HL-60 (cell line): Measurements from ENCODE around the gene ANO6.
A peak's percentile ranks its signal among the peaks of the same experiment; 100 is the strongest.

ENCODE experiments used
- DNase-seq, 2 experiments: peaks; one replicate each; pipeline ENCODE4 v3.0.0-alpha.2; 2010 to 2020; ENCODE audit warnings: low read depth in 1 of 2, low spot score in 1 of 2
- H3K27ac ChIP-seq: fragments of 250-450 bp; sonication (Bioruptor Pico); replicated peaks from 2 replicates; pipeline ENCODE4 v1.5.1; 2020; ENCODE audit warnings: mild to moderate bottlenecking, moderate library complexity
- H3K27me3 ChIP-seq: fragments of 250-450 bp; sonication (Bioruptor Pico); 2 replicates; pipeline ENCODE4 v1.5.1; 2021; ENCODE audit warnings: mild to moderate bottlenecking, moderate library complexity; ENCODE audit not compliant: insufficient read depth, poor library complexity, severe bottlenecking
- H3K4me3 ChIP-seq: replicated peaks from 2 replicates; pipeline ENCODE4 v1.5.1; 2011; ENCODE audit warnings: mild to moderate bottlenecking, control low read depth, low read length; ENCODE audit not compliant: insufficient read depth
- GABPA ChIP-seq: IDR thresholded peaks from 2 replicates; pipeline ENCODE4 v1.6.1; 2012; ENCODE audit warnings: low read depth
- POLR2AphosphoS5 ChIP-seq: IDR thresholded peaks from 2 replicates; pipeline ENCODE4 v1.6.1; 2012; ENCODE audit warnings: low read depth
- SPI1 ChIP-seq: IDR thresholded peaks from 2 replicates; pipeline ENCODE4 v1.6.1; 2012; ENCODE audit warnings: low read depth, mild to moderate bottlenecking, borderline replicate concordance
- TF ChIP-seq, protein P1 (sequence below): IDR thresholded peaks from one replicate; pipeline ENCODE4 v1.5.1; 2011; ENCODE audit warnings: low read length, control low read depth, inconsistent platforms; ENCODE audit not compliant: insufficient read depth
- TF ChIP-seq, protein P2 (sequence below): IDR thresholded peaks from 2 replicates; pipeline ENCODE4 v1.6.1; 2012; ENCODE audit warnings: low read depth; ENCODE audit not compliant: insufficient replicate concordance

The ANO6 gene

DNA sequence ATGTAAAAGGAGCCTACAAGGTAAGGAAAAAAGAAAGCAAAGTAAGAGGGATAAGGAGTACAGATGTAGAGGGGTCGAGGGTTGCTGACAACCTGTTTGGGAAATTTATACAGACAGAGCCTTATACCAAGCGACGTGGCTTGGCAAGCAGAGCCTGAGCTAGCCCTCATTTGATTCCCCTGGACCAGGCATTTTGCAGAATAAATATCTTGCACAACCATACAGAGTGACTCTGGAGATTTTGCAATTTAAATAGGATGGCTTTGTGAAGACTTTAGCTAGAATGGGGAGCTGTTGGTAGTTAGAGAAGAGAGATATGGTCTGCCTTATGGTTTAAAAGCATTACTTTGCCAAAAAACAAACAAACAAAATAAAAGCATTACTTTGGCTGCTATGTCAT lies 11.1 kb upstream of the ANO6 start:
- no peak for DNase-seq
- Histone ChIP-seq H3K27me3 (no peaks in the 10 kb centered on the region), H3K27ac (peak overlapping the region; percentile 5; the same call in 1 of the 2 replicates), H3K4me3 (no peak overlapping the region)
- TF ChIP-seq POLR2AphosphoS5, result no peak
- TF ChIP-seq GABPA, result no peak
- TF ChIP-seq, protein P1, sequence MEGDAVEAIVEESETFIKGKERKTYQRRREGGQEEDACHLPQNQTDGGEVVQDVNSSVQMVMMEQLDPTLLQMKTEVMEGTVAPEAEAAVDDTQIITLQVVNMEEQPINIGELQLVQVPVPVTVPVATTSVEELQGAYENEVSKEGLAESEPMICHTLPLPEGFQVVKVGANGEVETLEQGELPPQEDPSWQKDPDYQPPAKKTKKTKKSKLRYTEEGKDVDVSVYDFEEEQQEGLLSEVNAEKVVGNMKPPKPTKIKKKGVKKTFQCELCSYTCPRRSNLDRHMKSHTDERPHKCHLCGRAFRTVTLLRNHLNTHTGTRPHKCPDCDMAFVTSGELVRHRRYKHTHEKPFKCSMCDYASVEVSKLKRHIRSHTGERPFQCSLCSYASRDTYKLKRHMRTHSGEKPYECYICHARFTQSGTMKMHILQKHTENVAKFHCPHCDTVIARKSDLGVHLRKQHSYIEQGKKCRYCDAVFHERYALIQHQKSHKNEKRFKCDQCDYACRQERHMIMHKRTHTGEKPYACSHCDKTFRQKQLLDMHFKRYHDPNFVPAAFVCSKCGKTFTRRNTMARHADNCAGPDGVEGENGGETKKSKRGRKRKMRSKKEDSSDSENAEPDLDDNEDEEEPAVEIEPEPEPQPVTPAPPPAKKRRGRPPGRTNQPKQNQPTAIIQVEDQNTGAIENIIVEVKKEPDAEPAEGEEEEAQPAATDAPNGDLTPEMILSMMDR, result no peak
- TF ChIP-seq, protein P2, sequence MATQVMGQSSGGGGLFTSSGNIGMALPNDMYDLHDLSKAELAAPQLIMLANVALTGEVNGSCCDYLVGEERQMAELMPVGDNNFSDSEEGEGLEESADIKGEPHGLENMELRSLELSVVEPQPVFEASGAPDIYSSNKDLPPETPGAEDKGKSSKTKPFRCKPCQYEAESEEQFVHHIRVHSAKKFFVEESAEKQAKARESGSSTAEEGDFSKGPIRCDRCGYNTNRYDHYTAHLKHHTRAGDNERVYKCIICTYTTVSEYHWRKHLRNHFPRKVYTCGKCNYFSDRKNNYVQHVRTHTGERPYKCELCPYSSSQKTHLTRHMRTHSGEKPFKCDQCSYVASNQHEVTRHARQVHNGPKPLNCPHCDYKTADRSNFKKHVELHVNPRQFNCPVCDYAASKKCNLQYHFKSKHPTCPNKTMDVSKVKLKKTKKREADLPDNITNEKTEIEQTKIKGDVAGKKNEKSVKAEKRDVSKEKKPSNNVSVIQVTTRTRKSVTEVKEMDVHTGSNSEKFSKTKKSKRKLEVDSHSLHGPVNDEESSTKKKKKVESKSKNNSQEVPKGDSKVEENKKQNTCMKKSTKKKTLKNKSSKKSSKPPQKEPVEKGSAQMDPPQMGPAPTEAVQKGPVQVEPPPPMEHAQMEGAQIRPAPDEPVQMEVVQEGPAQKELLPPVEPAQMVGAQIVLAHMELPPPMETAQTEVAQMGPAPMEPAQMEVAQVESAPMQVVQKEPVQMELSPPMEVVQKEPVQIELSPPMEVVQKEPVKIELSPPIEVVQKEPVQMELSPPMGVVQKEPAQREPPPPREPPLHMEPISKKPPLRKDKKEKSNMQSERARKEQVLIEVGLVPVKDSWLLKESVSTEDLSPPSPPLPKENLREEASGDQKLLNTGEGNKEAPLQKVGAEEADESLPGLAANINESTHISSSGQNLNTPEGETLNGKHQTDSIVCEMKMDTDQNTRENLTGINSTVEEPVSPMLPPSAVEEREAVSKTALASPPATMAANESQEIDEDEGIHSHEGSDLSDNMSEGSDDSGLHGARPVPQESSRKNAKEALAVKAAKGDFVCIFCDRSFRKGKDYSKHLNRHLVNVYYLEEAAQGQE, result no peak
- TF ChIP-seq SPI1, result no peak

DNA sequence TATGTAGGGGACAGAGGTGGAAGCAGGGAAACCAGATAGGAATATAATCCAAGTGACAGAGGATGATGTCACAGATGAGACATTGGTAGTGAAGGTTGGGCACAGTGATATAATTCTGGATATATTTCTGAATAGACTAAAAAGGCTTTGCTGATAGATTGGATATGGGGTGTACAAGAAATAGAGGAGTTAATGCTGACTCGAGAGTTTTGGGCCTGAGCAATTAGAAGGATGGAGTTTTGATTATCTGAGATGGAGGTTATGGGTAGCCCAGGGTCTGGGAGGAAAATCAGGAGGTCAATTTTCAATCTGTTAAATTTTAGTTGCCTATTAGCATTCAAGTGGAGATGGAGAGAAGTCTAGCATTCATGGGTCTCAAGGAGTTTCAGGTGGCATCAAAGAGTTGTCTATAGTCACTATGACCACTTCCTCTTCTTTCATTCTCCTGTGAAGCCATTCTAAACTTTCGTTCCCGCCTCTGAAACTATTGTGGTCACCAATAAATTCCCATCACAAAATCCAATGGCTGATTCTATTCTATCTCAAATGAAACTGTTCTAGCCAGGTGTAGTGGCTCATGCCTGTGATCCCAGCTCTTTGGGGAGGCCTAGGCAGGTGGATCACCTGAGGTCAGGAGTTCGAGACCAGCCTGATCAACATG lies 10.6 kb upstream of the ANO6 start:
- TF ChIP-seq, protein P1, result no peak
- TF ChIP-seq SPI1, result peak; percentile 91
- peak overlapping the region; percentile 48 for H3K27ac ChIP-seq
- no peaks in the 10 kb centered on the region for H3K27me3 ChIP-seq
- H3K4me3 ChIP-seq, result no peak overlapping the region
- DNase-seq, result no peak

DNA sequence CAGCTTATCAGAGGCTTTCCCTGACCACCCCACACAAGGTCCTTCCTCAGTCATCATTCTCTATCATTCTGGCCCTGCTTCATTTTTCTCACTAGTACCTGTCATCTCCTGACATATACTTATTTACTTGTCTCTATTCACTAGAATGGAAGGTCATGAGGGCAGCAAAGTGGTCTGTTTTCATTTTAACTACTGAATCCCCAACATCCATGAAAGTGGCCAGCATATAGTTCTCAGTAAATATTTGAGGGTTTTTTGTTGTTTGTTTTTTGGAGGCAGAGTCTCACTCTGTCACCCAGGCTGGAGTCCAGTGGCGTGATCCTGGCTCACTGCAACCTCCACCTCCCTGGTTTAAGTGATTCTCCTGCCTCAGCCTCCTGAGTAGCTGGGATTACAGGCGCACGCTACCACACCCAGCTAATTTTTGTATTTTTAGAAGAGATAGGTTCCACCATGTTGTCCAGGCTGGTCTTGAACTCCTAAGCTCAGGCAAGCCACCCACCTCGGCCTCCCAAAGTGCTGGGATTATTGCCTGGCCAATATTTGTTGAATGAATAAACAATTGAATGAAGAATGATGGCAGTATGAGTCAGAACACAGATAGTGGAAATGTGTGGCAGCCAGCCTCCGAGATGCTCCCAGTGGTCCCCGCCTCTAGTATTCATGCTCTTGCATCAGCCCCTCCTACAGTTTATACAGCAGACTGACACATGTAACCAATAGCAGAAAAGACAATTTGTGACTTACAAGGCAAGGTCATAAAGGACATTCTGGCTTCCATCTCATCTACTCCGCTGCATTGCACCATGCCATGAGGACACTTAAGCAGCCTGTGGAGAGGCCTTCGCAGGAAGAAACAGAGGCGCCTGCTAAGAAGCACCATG lies 7.0 kb upstream of the ANO6 start:
- TF ChIP-seq POLR2AphosphoS5, result no peak
- TF ChIP-seq, protein P2, result no peak
- TF ChIP-seq, protein P1, result no peak
- no peak for TF ChIP-seq SPI1
- no peak for TF ChIP-seq GABPA
- Histone ChIP-seq H3K4me3 (no peak overlapping the region), H3K27me3 (no peaks in the 10 kb centered on the region), H3K27ac (no peak overlapping the region)
- DNase-seq, result no peak
